AG04449 (cell line): ENCODE results near the gene GMEB2.
"Not testable (repeated sequence)": the region's sequence is repeated elsewhere in the genome, so short reads cannot be mapped to it uniquely, and the experiment has no call there.

ENCODE experiments used
- CTCF ChIA-PET: fragments of 350-600 bp; formaldehyde crosslinking; extraction: SDS; loops from one replicate; lab custom pipeline; 2021; ENCODE audit warnings: antibody characterized with exemption; lab: Yijun Ruan, JAX
- POLR2A ChIA-PET: fragments of 400-600, 350-600 bp; formaldehyde crosslinking; extraction: SDS; loops from one replicate; lab custom pipeline; 2020; ENCODE audit warnings: antibody characterized with exemption, inconsistent platforms; lab: Yijun Ruan, JAX
- DNase-seq: peaks from one replicate; pipeline ENCODE4 v3.0.0-alpha.2; 2010; ENCODE audit warnings: low read depth, low spot score
- H3K4me3 ChIP-seq: 2 replicates; pipeline ENCODE4 v1.5.1; 2011; ENCODE audit warnings: low read depth, mild to moderate bottlenecking, control low read depth, low read length
- TF ChIP-seq, protein P1 (sequence below): IDR thresholded peaks from one replicate; pipeline ENCODE4 v1.5.1; 2011; ENCODE audit warnings: mild to moderate bottlenecking, moderate library complexity, low read length, control low read depth, inconsistent platforms; ENCODE audit not compliant: insufficient read depth; ENCODE audit errors: missing control alignments

Gene GMEB2

DNA sequence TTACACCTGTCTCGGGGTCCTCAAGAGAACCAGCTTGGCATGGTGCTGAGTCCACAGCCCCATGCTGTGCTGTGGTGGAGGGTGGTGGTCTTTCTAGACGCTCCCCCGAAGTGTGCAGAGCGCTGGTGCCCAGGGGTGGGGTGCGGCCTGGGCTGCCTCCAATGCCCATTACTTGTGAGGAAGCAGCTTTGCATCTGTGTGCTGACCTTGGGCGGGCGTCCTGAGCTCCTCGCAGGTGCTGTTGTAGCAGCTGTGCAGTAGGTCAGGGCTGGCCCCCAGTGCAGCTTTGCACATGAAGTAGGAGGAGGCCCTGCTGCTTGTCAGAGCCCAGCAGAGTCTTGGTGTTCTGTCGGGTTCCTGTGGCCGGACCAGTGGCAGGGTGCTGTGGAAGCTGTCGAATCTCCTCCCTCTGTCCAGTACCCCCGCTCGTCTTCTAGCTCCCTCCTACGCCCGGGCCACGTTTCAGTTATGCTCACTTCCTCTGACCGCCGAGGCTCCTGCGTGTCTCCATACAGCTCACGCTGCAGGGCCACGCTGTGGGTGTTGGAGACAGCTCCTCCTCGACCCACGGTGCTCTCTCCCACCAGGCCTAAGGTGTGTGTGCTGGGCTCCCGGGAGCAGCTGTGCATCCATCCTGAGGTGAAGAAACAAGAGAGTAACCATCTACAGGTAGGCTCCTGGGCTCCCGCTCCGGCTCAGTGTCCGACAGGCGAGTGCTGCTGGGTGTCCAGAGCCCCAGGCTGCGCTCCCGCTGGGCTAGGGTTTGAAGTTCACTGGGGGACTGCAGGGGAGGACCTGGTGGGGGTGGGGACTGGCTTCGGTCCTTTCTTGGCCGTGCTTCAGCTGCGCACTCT, 35.3 kb upstream of the GMEB2 start:
- CTCF ChIA-PET: interaction anchor here (1.1 kb wide), 1 partner anchor 20 kb away, joined by 3 read pairs; no protein-coding TSS in a partner anchor
- TF ChIP-seq, protein P1, sequence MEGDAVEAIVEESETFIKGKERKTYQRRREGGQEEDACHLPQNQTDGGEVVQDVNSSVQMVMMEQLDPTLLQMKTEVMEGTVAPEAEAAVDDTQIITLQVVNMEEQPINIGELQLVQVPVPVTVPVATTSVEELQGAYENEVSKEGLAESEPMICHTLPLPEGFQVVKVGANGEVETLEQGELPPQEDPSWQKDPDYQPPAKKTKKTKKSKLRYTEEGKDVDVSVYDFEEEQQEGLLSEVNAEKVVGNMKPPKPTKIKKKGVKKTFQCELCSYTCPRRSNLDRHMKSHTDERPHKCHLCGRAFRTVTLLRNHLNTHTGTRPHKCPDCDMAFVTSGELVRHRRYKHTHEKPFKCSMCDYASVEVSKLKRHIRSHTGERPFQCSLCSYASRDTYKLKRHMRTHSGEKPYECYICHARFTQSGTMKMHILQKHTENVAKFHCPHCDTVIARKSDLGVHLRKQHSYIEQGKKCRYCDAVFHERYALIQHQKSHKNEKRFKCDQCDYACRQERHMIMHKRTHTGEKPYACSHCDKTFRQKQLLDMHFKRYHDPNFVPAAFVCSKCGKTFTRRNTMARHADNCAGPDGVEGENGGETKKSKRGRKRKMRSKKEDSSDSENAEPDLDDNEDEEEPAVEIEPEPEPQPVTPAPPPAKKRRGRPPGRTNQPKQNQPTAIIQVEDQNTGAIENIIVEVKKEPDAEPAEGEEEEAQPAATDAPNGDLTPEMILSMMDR: no peak
- POLR2A ChIA-PET: interaction anchor here (0.6 kb wide), 1 partner anchor 84 kb away, joined by 3 read pairs; no protein-coding TSS in a partner anchor

DNA sequence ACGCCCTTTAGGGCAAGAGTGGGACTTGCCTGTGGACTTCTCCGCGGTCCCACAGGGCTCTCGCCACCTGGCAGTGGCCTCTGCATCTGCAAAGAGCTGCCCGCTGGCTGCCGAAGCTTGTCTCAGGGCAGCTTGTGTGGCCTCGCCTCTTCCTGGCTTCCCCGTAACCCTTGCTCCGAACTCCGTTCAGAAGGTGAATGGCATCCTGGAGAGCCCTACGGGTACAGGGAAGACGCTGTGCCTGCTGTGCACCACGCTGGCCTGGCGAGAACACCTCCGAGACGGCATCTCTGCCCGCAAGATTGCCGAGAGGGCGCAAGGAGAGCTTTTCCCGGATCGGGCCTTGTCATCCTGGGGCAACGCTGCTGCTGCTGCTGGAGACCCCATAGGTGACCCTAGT, 34.2 kb upstream of the GMEB2 start:
- DNase-seq: no peak
- H3K4me3 ChIP-seq: no peak overlapping the region
- TF ChIP-seq, protein P1: no peak
- CTCF ChIA-PET: interaction anchor here (1.1 kb wide), 1 partner anchor 22 kb away, joined by 3 read pairs; no protein-coding TSS in a partner anchor
- POLR2A ChIA-PET: interaction anchor here (0.7 kb wide), 1 partner anchor 21 kb away, joined by 3 read pairs; no protein-coding TSS in a partner anchor

More for the DNA sequence above, 35.3 kb upstream of the GMEB2 start:
- DNase-seq: no peak
- H3K4me3 ChIP-seq: no peak overlapping the region

DNA sequence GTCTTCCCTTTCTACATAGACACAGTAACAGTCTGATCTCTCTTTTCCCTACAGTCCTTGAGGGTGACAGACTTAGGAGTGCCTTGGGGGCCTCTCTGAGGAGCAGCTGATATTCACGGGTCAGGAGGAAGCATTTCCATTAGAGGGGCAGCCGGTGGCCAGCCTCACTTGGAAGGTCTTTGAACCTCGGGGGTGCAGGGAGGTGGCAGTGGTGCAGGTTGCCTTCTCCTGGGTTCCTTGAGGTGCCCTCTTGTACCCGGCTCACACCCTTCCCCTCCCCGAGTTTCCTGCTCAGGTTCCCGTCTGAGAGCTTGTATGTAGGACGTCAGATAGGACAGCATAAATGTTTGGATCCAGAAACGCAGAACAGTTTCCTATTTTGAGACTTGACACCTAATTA, 33.7 kb upstream of the GMEB2 start:
- DNase-seq: no peak
- no peak overlapping the region for H3K4me3 ChIP-seq
- TF ChIP-seq, protein P1: no peak
- ChIA-PET POLR2A (interaction anchor here (0.7 kb wide), 1 partner anchor 22 kb away, joined by 3 read pairs; no protein-coding TSS in a partner anchor), CTCF (no interaction called here)

DNA sequence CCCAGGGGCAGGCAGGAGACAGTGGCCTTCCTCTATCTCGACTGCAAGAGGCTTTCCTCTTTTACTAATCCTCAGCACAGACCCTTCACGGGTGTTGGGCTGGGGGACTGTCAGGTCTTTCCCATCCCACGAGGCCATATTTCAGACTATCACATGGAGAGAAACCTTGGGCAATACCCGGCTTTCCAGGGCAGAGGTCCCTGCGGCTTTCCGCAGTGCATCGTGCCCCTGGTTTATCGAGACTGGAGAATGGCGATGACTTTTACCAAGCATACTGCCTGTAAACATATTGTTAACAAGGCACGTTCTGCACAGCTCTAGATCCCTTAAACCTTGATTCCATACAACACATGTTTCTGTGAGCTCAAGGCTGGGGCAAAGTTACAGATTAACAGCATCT, 33.3 kb upstream of the GMEB2 start:
- DNase-seq, CTCF ChIA-PET, POLR2A ChIA-PET, H3K4me3 ChIP-seq: not testable (repeated sequence)

DNA sequence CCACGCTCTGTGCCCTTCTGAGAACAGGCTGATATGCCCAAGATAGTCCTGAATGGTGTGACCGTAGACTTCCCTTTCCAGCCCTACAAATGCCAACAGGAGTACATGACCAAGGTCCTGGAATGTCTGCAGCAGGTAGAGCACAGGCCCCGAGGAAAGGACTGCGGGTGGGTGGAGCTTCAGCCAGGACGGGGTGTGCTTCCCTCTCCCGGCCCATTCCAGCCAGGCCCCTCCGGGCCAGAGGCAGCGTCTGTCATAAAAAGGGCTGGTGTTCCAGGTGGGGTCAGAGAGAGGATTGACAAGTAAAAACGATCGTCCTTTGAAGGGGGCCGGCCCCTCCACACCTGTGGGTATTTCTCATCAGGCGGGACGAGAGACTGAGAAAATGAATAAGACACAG, 32.5 kb upstream of the GMEB2 start:
- H3K4me3 ChIP-seq: peak overlapping the region; percentile 88
- CTCF ChIA-PET: no interaction called here
- DNase-seq: no peak
- TF ChIP-seq, protein P1: no peak
- POLR2A ChIA-PET: interaction anchor here (0.6 to 1.9 kb wide), 4 partner anchors 20 to 321 kb away, joined by 3 to 5 read pairs (median 3); partner anchors contain the start of gene PRPF6

DNA sequence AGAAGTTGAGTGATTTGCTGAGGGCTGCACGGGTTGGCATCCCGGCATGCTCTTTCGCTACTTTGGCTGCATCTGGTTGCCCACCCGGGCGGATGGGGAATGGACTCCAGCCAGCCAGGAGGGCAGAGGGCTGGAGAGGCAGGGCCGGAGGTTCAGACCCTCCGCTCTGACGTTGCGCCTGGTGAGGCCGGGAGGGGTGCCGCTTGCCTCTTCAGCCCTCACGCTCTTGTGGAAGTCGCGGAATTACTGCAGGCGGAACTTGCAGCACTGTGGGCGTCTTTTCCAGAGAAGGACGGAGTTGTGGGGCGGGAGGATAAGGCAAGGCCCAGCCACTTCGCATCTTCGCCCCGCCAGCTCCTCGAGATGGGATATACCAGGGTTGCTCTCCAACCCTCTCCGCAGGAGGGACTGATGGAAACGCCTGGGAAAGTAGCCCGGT, 31.9 kb upstream of the GMEB2 start:
- TF ChIP-seq, protein P1: no peak
- no peak for DNase-seq
- ChIA-PET POLR2A (interaction anchor here (0.6 to 1.9 kb wide), 10 partner anchors 21 to 322 kb away, joined by 3 to 9 read pairs (median 4); partner anchors contain the start of genes GMEB2, PPDPF, PRPF6 and SLC2A4RG), CTCF (interaction anchor here (1.3 kb wide), 1 partner anchor 121 kb away, joined by 5 read pairs; the partner anchor contains the start of gene PTK6)
- H3K4me3 ChIP-seq: peak overlapping the region; percentile 88
